ENCODE measurements around the gene FXYD6.

The FXYD6 gene

DNA sequence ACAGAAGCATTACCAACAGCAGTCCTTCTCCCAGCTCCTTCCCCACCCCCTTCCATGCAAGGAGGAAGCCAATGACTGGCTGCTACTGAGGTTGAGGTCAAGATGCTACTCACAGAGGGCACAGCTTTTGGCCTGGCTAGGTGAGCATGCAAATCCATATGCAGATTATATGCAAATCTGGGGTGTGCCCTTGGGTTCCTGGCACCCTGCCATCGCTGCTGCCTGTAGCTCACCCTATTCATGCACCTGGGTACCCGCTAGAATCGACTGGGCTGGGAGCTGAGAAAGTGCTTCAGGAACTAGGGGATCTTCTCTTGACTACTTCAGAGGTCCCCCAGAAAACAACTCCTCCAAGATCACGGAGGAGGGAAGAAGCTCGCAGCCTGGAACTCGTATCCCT is 83.5 kb downstream of the FXYD6 start:
- ATAC-seq: no peak
- no peak for DNase-seq

DNA sequence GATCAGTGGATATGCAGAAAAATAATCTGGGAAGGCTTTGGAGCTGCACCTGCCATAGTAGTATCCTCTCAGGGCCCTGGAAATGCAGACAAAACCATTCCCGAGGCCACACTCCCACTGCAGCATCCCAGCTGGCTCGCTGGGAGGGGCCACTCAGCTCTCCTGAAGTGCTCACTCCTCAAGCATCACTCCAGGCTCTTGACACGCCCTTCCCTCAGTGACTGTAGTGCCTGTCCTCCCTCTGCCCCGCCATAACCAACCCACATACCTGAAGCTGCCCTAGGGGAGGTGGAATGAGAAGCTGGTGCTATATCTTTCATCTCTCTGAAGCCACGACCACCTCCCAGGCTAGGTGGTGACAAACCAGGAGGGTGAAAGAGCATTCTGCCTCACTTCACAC is 84.2 kb downstream of the FXYD6 start:
- ATAC-seq: no peak
- no peak for DNase-seq

DNA sequence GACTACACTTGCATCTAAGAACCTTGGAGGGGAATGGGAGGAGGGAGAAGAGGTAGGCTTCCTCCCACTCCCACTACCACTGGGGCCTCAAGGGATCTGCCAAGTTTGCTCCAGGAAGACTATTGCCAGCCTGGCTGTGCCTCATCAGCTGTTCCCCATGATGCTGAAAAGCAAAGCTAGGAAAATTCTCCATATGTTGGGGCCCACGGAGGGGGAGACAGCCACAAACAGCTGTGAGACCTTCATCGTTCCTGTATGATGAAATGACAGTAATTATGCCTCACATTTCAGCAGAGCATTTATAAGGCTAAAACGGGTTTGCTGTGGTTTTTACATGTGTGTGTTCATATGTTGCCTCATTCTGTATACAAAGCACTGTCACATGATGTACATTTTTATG is 86.2 kb downstream of the FXYD6 start:
- ATAC-seq (no peak), DNase-seq (no peak)

DNA sequence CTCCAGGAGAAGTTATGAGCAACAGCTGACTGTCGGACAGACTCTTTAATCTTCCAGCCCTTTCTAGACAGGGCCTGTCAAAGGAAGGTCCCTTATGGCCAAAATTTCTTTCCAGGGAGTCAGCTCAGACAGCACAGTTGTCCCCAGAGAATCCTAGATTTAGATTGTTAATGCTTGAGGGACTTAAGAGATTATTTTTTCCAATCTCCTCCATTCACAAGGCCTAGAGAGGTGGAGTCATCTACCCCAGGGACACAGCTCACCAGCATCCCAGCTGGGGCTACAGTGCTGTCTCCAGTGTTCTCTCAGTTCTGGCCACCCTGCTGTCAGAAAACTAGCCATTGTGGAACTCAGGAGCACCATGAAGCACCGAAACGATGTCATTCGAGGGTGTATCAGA is 87.2 kb downstream of the FXYD6 start:
- ATAC-seq (no peak), DNase-seq (no peak)
